ENCODE data around the gene TDRD7.

DNA sequence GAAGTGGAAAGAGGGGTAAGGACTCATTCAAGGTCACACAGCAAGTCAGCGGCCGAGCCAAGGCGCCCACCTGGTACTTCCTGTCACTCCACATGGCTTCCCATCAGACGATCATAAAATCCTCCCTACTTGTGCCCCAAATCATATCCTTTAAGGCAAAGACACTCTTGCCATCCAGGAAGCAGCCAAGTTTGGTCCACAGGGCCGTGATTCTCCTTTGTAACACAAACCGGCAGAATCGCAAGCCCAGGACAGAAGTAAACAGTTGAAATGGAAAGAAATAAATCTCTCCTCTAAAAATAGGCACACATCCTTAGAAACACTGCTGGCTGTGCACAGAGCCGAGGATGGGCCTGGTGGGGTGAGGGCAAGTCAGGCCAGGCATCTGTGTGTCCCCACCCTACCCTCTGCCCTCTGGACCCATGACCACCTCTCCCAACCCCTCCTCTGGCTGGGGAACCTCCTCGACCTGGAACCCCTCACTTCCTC, 120.0 kb downstream of the TDRD7 start:
- TF ChIP-seq, protein P1, sequence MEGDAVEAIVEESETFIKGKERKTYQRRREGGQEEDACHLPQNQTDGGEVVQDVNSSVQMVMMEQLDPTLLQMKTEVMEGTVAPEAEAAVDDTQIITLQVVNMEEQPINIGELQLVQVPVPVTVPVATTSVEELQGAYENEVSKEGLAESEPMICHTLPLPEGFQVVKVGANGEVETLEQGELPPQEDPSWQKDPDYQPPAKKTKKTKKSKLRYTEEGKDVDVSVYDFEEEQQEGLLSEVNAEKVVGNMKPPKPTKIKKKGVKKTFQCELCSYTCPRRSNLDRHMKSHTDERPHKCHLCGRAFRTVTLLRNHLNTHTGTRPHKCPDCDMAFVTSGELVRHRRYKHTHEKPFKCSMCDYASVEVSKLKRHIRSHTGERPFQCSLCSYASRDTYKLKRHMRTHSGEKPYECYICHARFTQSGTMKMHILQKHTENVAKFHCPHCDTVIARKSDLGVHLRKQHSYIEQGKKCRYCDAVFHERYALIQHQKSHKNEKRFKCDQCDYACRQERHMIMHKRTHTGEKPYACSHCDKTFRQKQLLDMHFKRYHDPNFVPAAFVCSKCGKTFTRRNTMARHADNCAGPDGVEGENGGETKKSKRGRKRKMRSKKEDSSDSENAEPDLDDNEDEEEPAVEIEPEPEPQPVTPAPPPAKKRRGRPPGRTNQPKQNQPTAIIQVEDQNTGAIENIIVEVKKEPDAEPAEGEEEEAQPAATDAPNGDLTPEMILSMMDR (IDR thresholded peaks at IDR 0.05): no peak
- TF ChIP-seq POLR2A (IDR thresholded peaks at IDR 0.05): no peak
- TF ChIP-seq EP300 (IDR thresholded peaks at IDR 0.05): no peak
- no peak for TF ChIP-seq POLR2AphosphoS5 (IDR thresholded peaks at IDR 0.05)
